ENCODE data around the gene L2HGDH. TPM values are rescaled to one million over a fixed set of nuclear protein-coding genes. Genes with fewer than 3 reads are reported as not detected.
A peak's percentile ranks its signal among the peaks of the same experiment; 100 is the strongest.

Gene L2HGDH
- total RNA-seq, 1 experiment from 2014 or later: 24.0 TPM

DNA sequence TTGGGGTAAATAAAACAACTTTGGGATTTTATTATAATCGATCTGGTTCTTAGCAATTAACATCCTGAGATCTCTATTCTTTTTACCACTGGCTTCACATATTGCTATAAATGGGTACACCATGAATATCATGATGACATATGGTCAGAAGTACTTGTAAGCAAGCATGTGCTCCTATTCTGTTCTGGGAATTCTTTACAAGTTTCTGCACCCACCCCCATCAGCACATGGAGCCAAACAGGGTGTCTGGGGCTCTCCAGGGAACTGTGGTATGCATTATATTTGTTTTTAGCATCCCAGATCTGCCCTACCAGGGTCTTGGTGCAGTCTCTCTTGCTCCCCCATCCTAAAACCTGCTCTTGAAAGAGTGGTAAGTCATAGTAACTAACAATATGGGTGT, 31.4 kb upstream of the L2HGDH start (continued):
- no peak for TF ChIP-seq TP53 (CRISPR knock-in tag; IDR thresholded peaks at IDR 0.05)

DNA sequence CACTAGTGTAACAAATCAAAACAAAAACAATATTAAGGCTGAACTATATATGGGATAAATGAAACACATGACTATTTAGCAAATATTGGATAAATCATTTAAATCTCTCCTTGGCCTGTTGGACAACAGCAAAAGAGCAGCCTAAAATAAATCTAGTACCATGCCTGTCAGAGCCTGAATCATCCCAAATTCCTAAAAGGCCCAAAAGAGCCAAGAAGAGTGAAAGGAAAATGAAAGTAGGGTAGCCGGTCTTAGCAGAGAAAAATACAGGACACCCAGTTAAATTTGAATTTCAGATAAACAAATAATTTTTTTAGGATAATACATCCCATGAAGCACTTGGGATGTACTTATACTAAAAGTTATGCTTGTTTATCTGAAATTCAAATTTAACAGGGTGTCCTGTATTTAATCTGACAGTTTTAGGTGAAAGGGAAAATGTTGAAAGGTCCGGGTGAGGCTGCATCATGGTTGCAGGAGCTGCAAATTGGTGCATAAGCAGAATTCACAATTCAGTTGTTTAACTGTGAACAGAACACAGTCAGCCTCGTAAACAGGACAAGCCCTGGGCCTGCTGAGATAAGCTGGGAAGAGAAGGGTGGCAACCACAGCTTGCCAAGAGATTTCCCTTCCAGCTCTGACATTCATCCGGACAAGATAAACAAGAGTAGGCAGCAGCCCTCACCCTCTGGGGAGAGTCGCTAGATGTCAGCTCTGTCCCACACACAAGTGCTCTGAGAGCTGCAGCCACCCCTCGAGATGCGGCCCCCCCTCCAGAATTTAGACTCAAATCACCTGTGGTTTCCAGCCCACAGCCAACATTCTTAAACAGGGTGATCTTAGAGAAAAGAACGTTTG, 30.4 kb upstream of the L2HGDH start:
- TF ChIP-seq ZNF425 (CRISPR knock-in tag; conservative IDR thresholded peaks at IDR 0.05) (no peak), NFATC4 (CRISPR knock-in tag; IDR thresholded peaks at IDR 0.05) (no peak), ZNF671 (CRISPR knock-in tag; IDR thresholded peaks at IDR 0.05) (no peak), TEAD1 (CRISPR knock-in tag; IDR thresholded peaks at IDR 0.05) (no peak)
- POLR2A ChIA-PET: interaction anchor here (0.6 kb wide), 1 partner anchor 62 kb away, joined by 6 read pairs; no protein-coding TSS in a partner anchor
- peaks cover 11% of the 10 kb centered on the region for H3K4me1 Mint-ChIP-seq
- CTCF ChIA-PET: interaction anchor here (0.6 to 1.6 kb wide), 9 partner anchors 9 to 218 kb away, joined by 3 to 10 read pairs (median 4); partner anchors contain the start of genes ATL1, DMAC2L, L2HGDH and MAP4K5
- H3K9me3 Mint-ChIP-seq: no peaks in the 10 kb centered on the region
- H3K27ac Mint-ChIP-seq: peak overlapping the region; percentile 54; the same call in 1 of the 2 replicates
- H3K36me3 Mint-ChIP-seq: no peaks in the 10 kb centered on the region
- no peaks in the 10 kb centered on the region for H3K27me3 Mint-ChIP-seq (ENCODE audit: low read depth)
- DNase-seq (ENCODE audit: low spot score) (peak; percentile 50), ATAC-seq (peak; percentile 82)
- H3K4me3 Mint-ChIP-seq: no peak overlapping the region

DNA sequence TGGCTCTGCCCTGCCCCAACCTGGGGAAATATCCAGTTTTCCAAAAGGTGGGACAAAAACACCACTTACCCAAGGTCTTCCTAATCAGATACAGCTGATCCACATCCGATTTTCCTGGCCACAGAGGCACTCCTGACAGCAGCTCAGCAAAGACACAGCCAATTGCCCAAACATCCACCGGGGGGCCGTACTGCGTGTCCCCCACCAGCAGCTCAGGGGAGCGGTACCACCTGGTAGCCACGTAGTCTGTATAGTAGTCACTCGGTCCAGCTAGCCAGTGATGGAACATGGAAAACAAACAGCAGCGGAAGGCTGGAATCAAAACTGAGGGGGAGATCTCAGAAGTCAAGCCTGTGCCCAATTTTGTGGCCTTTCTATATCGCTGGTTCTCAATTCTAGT, 28.9 kb upstream of the L2HGDH start:
- peaks cover 13% of the 10 kb centered on the region for H3K4me1 Mint-ChIP-seq
- peak overlapping the region; percentile 63; the same call in 1 of the 2 replicates for H3K27ac Mint-ChIP-seq
- H3K36me3 Mint-ChIP-seq: no peaks in the 10 kb centered on the region
- ChIA-PET CTCF (interaction anchor here (0.6 to 1.6 kb wide), 10 partner anchors 10 to 437 kb away, joined by 3 to 10 read pairs (median 4); partner anchors contain the start of gene CDKL1), POLR2A (interaction anchor here (0.6 kb wide), 1 partner anchor 123 kb away, joined by 3 read pairs; no protein-coding TSS in a partner anchor)
- H3K4me3 Mint-ChIP-seq: no peak overlapping the region
- DNase-seq (ENCODE audit: low spot score): peak; percentile 57
- ATAC-seq: peak; percentile 80
- no peaks in the 10 kb centered on the region for H3K27me3 Mint-ChIP-seq (ENCODE audit: low read depth)
- no peaks in the 10 kb centered on the region for H3K9me3 Mint-ChIP-seq
- no peak for TF ChIP-seq NR1H2 (CRISPR knock-in tag; IDR thresholded peaks at IDR 0.05)
- no peak for TF ChIP-seq AFF4 (CRISPR knock-in tag; IDR thresholded peaks at IDR 0.05; ENCODE audit: borderline replicate concordance)
- no peak for TF ChIP-seq PRRX2 (CRISPR knock-in tag; IDR thresholded peaks at IDR 0.05)
- TF ChIP-seq NR3C1 (CRISPR knock-in tag; conservative IDR thresholded peaks at IDR 0.05; ENCODE audit: low read depth): no peak
- no peak for TF ChIP-seq GTF2I (CRISPR knock-in tag; conservative IDR thresholded peaks at IDR 0.05)
- TF ChIP-seq SMAD3 (CRISPR knock-in tag; IDR thresholded peaks at IDR 0.05; ENCODE audit: borderline replicate concordance): no peak
- no peak for TF ChIP-seq ATF2 (CRISPR knock-in tag; IDR thresholded peaks at IDR 0.05; ENCODE audit: borderline replicate concordance, low read depth)
- TF ChIP-seq TCF7 (CRISPR knock-in tag; IDR thresholded peaks at IDR 0.05; ENCODE audit: low read depth): no peak
- TF ChIP-seq ZBTB21 (CRISPR knock-in tag; IDR thresholded peaks at IDR 0.05; ENCODE audit: borderline replicate concordance): no peak
- TF ChIP-seq ZNF425 (CRISPR knock-in tag; conservative IDR thresholded peaks at IDR 0.05): no peak
- no peak for TF ChIP-seq KAT7 (CRISPR knock-in tag; IDR thresholded peaks at IDR 0.05; ENCODE audit: borderline replicate concordance)
- TF ChIP-seq GRHL2 (CRISPR knock-in tag; IDR thresholded peaks at IDR 0.05; ENCODE audit: insufficient replicate concordance, severe bottlenecking): no peak

Measured in WTC11 (cell line).